Heart left ventricle (tissue), 16 donors: ENCODE measurements around the gene UBE2F. TPM values are rescaled to one million over a fixed set of nuclear protein-coding genes. Genes with fewer than 3 reads are reported as not detected.
A peak's percentile ranks its signal among the peaks of the same experiment; 100 is the strongest.

Source experiments
- ATAC-seq, 4 donors: fragments of 200-7000 bp; cut with Tn5 transposase; one replicate each; pipeline ENCODE4 v1.9.1; 2020 to 2022; ENCODE audit warnings: moderate library complexity in 4 of 4, mild to moderate bottlenecking in 3 of 4, moderate number of reproducible peaks in 1 of 4
- DNase-seq, 5 donors: peaks; one replicate each; pipeline ENCODE4 v3.0.0-alpha.2; 2020
- H3K27ac ChIP-seq, 12 donors: fragments of 200-600 bp; sonication (generic) in 4 of 12; one replicate each; pipeline versions ENCODE4 v1.5.0 to v1.8.0; 2016 to 2022; ENCODE audit warnings: mild to moderate bottlenecking in 2 of 12
- H3K27me3 ChIP-seq, 9 donors: fragments of 200-600 bp; sonication (generic) in 2 of 9; one replicate each; pipeline versions ENCODE4 v1.5.1 to v1.8.0; 2016 to 2022; ENCODE audit warnings: mild to moderate bottlenecking in 3 of 9
- H3K36me3 ChIP-seq, 9 donors: fragments of 200-600 bp; sonication (generic) in 2 of 9; one replicate each; pipeline versions ENCODE4 v1.5.0 to v1.8.0; 2018 to 2022; ENCODE audit warnings: mild to moderate bottlenecking in 2 of 9
- H3K4me1 ChIP-seq, 12 donors: fragments of 200-600 bp; sonication (generic) in 4 of 12; one replicate each; pipeline versions ENCODE4 v1.5.0 to v1.8.0; 2016 to 2022; ENCODE audit warnings: mild to moderate bottlenecking in 3 of 12
- H3K4me3 ChIP-seq, 12 donors: fragments of 200-600 bp; sonication (generic) in 4 of 12; one replicate each; pipeline versions ENCODE4 v1.5.0 to v1.8.0; 2017 to 2022; ENCODE audit warnings: mild to moderate bottlenecking in 9 of 12, moderate library complexity in 4 of 12
- H3K9me3 ChIP-seq, 12 donors: fragments of 200-600 bp; sonication (generic) in 4 of 12; one replicate each; pipeline versions ENCODE4 v1.5.0 to v1.8.0; 2016 to 2022; ENCODE audit warnings: mild to moderate bottlenecking in 1 of 12
- POLR2A ChIP-seq, 2 donors: fragments of 450-650 bp; IDR thresholded peaks; one replicate each; pipeline ENCODE4 v1.6.1; 2017; ENCODE audit warnings: antibody characterized with exemption in 2 of 2, mild to moderate bottlenecking in 2 of 2, moderate library complexity in 2 of 2
- WGBS, 4 donors: extraction: QIAGEN DNeasy Blood & Tissue Kit in 2 of 4; methylation state at CpG; one replicate each; pipeline versions ENCODE4 v1.1.5 to v1.1.7; 2013 to 2018; 5-methylcytosine and 5-hydroxymethylcytosine counted together
- intact Hi-C, 10 donors: fragments of 100-400 bp; cut with DNase I; formaldehyde crosslinking; loops; one replicate each; pipeline versions ENCODE4 v1.11.1 to v1.14.2; 2022
- polyA plus RNA-seq, 2 donors: library from polyadenylated mRNA; stranded (reverse); fragments of 200-250 nt; gene quantifications; one replicate each; pipeline ENCODE4 v1.2.3, GENCODE V29; 2013
- total RNA-seq, 9 donors: library from RNA; depleted of rRNA in 2 of 9; stranded (reverse); fragments of >200 nt in 2 of 9; fragmentation: NEBNext Ultra II Directional in 3 of 9; extraction: Animal tissue kit (Norgen Biotek cat#: 25700) in 3 of 9; gene quantifications; one replicate each; pipeline versions ENCODE4 v1.1.0 to v1.2.4, GENCODE V29; 2016 to 2023
- TF ChIP-seq, protein P1 (sequence below), 12 donors: fragments of 200-600 bp; sonication (generic) in 4 of 12; IDR thresholded peaks; one replicate each; pipeline versions ENCODE4 v1.5.0 to v1.8.0; 2018 to 2022; ENCODE audit warnings: antibody characterized with exemption in 12 of 12, mild to moderate bottlenecking in 5 of 12
- donor health status: ischemic (EF 13 %, LVEDD 7.1; RV severe dilation, severe dysfunction).
- donor health status: healthy with polysubstance abuse.
- donor health status: DM: no; HTN: yes; CAD: no.
- donor health status: DM: no; HTN: no; CAD: no.
- donor health status: ischemic (EF 25% LVEDD 6.9; RV normal size, moderate dysfunction).
- donor health status: ischemic (EF 25% LVEDD 5.7; RV mildly dilated, moderate dysfunction).
- donor health status: healthy.
- donor health status: DM: yes; HTN: yes; CAD: no.
- donor health status: ischemic (EF 35%, LVEDD 5.7; RV mildly dilated, moderate dysfunction).
- donor health status: nonischemic (EF 11% LVEDD 7.7; RV severe dilation, severe dysfunction).
- donor health status: DM: yes; HTN: yes; CAD: no.
- donor health status: PGD.
- donor health status: ischemic (EF 29% LVEDD 5.4; RV normal size, mild dysfunction).
- donor health status: nonischemic (EF 23%, LVEDD 6.1; RV moderate dilation, normal function).

The UBE2F gene
- total and polyA plus RNA-seq, 11 donors: 54.2 to 83.4 (median 60.6) TPM

DNA sequence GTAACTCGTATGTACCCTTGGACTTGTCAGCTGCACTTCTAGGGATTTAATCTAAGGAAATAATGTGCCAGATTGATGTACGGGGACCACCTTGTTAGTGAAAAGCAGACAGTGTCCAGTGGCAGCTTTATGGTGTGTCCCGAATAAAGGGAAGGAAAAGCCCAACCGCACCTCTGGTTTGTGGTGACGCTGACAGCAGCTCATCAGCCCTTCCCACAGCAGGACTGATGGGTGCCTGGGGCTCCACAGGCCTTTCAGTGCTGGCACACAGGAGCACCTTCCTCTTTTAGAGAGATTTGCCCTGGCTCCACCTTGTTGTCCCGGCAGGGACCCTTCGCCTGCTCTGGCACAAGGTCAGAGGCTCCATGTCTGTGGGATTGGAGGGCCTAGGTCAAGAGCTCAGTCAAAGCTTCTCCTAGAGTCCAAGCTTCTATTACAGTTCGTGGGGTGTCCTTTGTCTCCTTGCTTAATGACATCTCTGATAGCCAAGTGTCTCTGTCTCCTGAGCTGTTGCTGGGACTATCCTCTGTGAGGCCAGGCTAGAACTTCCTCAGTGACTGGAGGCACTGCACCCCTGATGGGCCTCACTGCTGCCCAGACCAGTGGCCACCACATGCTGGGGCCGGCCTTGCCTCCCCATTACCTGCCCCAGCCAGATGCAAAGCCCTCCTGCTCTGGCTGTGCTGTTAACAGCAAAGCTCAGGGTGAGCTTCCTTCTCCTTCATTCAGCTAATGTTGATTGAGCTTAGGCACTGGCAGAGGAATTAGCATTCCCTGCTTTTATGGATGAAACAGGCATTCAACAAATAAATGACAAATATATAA lies 61.0 kb downstream of the UBE2F start:
- peaks cover 0 to 74% (median 59%) of the 10 kb centered on the region in 9 donors for H3K36me3 ChIP-seq
- TF ChIP-seq POLR2A (IDR thresholded peaks at IDR 0.05): no peak
- TF ChIP-seq, protein P1, sequence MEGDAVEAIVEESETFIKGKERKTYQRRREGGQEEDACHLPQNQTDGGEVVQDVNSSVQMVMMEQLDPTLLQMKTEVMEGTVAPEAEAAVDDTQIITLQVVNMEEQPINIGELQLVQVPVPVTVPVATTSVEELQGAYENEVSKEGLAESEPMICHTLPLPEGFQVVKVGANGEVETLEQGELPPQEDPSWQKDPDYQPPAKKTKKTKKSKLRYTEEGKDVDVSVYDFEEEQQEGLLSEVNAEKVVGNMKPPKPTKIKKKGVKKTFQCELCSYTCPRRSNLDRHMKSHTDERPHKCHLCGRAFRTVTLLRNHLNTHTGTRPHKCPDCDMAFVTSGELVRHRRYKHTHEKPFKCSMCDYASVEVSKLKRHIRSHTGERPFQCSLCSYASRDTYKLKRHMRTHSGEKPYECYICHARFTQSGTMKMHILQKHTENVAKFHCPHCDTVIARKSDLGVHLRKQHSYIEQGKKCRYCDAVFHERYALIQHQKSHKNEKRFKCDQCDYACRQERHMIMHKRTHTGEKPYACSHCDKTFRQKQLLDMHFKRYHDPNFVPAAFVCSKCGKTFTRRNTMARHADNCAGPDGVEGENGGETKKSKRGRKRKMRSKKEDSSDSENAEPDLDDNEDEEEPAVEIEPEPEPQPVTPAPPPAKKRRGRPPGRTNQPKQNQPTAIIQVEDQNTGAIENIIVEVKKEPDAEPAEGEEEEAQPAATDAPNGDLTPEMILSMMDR (IDR thresholded peaks at IDR 0.05): no peak
- peak in 1 of 4 donors; percentile 48 for ATAC-seq
- WGBS, 4 donors: 80 to 87% (median 83%) methylated on average over 9 of the region's 9 CpGs
- H3K27ac ChIP-seq: no peak overlapping the region
- intact Hi-C loops: no loop called here
- H3K9me3 ChIP-seq: no peaks in the 10 kb centered on the region
- no peak overlapping the region for H3K4me3 ChIP-seq
- no peak for DNase-seq
- H3K4me1 ChIP-seq: peaks cover 0 to 7% (median 0%) of the 10 kb centered on the region in 12 donors
- H3K27me3 ChIP-seq: no peaks in the 10 kb centered on the region

DNA sequence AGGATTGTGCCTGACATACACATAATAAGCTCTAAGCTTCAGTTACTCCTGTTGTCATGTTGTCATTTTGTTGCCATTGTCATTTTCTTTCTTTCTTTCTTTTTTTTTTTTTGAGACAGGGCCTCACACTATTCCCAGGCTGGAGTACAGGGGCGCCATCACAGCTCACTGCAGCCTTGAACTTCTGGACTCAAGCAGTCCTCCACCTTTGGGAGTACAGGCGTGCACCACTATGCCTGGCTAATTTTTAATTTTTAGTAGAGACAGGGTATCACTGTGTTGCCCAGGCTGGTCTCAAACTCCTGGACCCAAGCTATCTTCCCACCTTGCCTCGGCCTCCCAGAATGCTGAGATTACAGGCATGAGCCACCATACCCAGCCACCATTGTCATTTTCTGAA lies 63.0 kb downstream of the UBE2F start:
- 95 to 99% (median 98%) methylated on average over 3 of the region's 3 CpGs for WGBS, 4 donors
- DNase-seq: no peak
- ATAC-seq: no peak
- H3K4me1 ChIP-seq: no peaks in the 10 kb centered on the region
- H3K4me3 ChIP-seq: no peak overlapping the region
- H3K9me3 ChIP-seq: no peaks in the 10 kb centered on the region
- H3K36me3 ChIP-seq: peaks cover 0 to 83% (median 71%) of the 10 kb centered on the region in 9 donors
- no peak overlapping the region for H3K27ac ChIP-seq
- intact Hi-C loops: no loop called here
- no peaks in the 10 kb centered on the region for H3K27me3 ChIP-seq
- no peak for TF ChIP-seq POLR2A (IDR thresholded peaks at IDR 0.05)
- TF ChIP-seq, protein P1 (IDR thresholded peaks at IDR 0.05): no peak

DNA sequence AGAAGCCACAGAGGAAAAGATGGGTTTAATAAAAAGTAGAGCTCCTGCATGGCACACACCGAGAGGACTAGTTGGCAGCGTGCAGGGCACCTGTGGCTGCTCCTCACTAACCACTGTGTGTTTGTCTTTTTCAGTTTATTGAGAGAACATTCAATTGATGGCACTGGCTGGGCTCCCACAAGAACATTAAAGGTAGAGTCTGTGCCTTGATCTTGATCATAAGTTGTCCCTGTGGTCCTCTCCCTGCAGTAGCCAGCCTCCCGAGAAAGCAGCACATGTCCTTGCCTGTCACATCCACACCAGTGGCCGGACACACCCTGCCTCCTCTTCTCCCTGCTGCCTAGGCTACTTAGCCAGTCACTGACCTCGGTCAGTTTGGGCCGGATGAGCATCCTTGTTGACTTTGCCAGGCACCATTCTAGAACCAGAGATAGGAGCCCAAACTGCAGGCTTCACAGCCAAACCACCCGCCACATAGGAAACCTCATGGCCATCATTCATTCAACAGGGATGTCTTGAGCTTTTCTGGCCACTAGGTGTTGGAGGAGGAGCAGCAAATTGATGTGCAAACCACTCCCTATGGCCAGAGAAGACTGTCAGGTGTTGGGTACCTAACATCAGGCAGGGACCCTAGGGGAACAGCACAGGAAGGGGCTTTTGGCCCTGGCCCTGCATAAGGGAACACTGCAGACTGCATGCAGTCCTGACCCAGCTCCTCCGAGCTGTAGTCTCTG lies 63.8 kb downstream of the UBE2F start:
- Histone ChIP-seq H3K4me3 (no peak overlapping the region), H3K27ac (no peak overlapping the region), H3K9me3 (no peaks in the 10 kb centered on the region), H3K27me3 (no peaks in the 10 kb centered on the region), H3K36me3 (peaks cover 0 to 83% (median 73%) of the 10 kb centered on the region in 9 donors), H3K4me1 (no peaks in the 10 kb centered on the region)
- WGBS, 4 donors: 88 to 99% (median 95%) methylated on average over 6 to 8 of the region's 8 CpGs
- intact Hi-C loops: no loop called here
- TF ChIP-seq, protein P1 (IDR thresholded peaks at IDR 0.05): no peak
- no peak for TF ChIP-seq POLR2A (IDR thresholded peaks at IDR 0.05)
- no peak for DNase-seq
- ATAC-seq: no peak

DNA sequence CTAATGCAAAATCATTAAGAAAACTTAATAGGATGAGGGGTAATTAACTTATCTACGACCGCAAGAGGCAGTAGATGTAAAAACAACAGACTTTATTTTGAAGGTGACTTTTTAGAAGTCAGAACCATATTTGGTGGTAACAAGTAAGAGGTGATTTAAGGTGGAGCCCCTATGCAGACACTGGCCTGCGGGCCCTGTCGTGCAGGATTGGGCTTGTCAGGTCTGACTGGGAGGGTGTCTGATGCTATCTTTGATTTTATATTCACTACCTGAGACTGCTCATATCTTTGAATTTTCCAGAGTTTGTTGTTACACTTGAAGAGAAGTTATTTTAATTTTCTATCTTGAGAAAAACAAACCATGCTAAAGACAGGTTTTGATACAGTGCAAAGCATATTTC lies 64.9 kb downstream of the UBE2F start:
- intact Hi-C loops: no loop called here
- no peaks in the 10 kb centered on the region for H3K9me3 ChIP-seq
- no peak for TF ChIP-seq POLR2A (IDR thresholded peaks at IDR 0.05)
- TF ChIP-seq, protein P1 (IDR thresholded peaks at IDR 0.05): no peak
- H3K36me3 ChIP-seq: peaks cover 0 to 83% (median 75%) of the 10 kb centered on the region in 9 donors
- no peak for DNase-seq
- no peaks in the 10 kb centered on the region for H3K27me3 ChIP-seq
- H3K4me3 ChIP-seq: no peak overlapping the region
- WGBS, 4 donors: 93 to 100% (median 97%) methylated on average over 4 of the region's 4 CpGs
- no peak overlapping the region for H3K27ac ChIP-seq
- no peak for ATAC-seq
- no peaks in the 10 kb centered on the region for H3K4me1 ChIP-seq
